HTERT RPE-1 (cell line): Measurements from ENCODE around the gene DNAAF1.

Source experiments
- in situ Hi-C: fragments of 300-500 bp; cut with MboI; formaldehyde crosslinking; loops from 4 replicates; pipeline ENCODE4 v1.14.3; 2020; ENCODE audit warnings: low sequenced_read_pairs

Gene DNAAF1

GRCh38 chr16:84121007-84121406 is 24.1 kb upstream of the DNAAF1 start:
- in situ Hi-C loops, result no loop called here

- in situ Hi-C loops, result no loop called here
These were observed 20.6 kb upstream of the DNAAF1 start for GRCh38 chr16:84124257-84125073.

GRCh38 chr16:84131117-84131516 is 14.0 kb upstream of the DNAAF1 start:
- in situ Hi-C loops, result no loop called here

GRCh38 chr16:84132527-84133285 is 12.4 kb upstream of the DNAAF1 start:
- in situ Hi-C loops, result no loop called here

- in situ Hi-C loops, result no loop called here
These were observed 8.6 kb upstream of the DNAAF1 start for GRCh38 chr16:84136331-84137125.

GRCh38 chr16:84137287-84137686 is 7.8 kb upstream of the DNAAF1 start:
- in situ Hi-C loops, result no loop called here

- in situ Hi-C loops, result no loop called here
These were observed 7.2 kb upstream of the DNAAF1 start for GRCh38 chr16:84137769-84138357.

GRCh38 chr16:84138500-84138823 is 6.6 kb upstream of the DNAAF1 start:
- in situ Hi-C loops, result no loop called here

- in situ Hi-C loops, result no loop called here
These were observed 6.1 kb upstream of the DNAAF1 start for GRCh38 chr16:84138824-84139627.

GRCh38 chr16:84139628-84140258 is 5.4 kb upstream of the DNAAF1 start:
- in situ Hi-C loops, result no loop called here

- in situ Hi-C loops, result no loop called here
These were observed 3.9 kb upstream of the DNAAF1 start for GRCh38 chr16:84141143-84141670.

GRCh38 chr16:84143081-84143480 is 2.0 kb upstream of the DNAAF1 start:
- in situ Hi-C loops, result no loop called here

GRCh38 chr16:84143784-84144199 is 1.3 kb upstream of the DNAAF1 start:
- in situ Hi-C loops, result no loop called here

GRCh38 chr16:84144209-84144858 is 774 bp upstream of the DNAAF1 start:
- in situ Hi-C loops, result no loop called here

GRCh38 chr16:84150926-84151325 is 5.8 kb downstream of the DNAAF1 start:
- in situ Hi-C loops, result no loop called here

GRCh38 chr16:84153660-84154214 is 8.6 kb downstream of the DNAAF1 start:
- in situ Hi-C loops, result no loop called here

GRCh38 chr16:84155226-84155625 is 10.1 kb downstream of the DNAAF1 start:
- in situ Hi-C loops, result no loop called here

GRCh38 chr16:84155771-84156170 is 10.7 kb downstream of the DNAAF1 start:
- in situ Hi-C loops, result no loop called here

GRCh38 chr16:84156342-84156784 is 11.3 kb downstream of the DNAAF1 start:
- in situ Hi-C loops, result no loop called here
